Astrocyte of the cerebellum (primary cell): Measurements from ENCODE around the gene HEY2.

Source experiments
- DNase-seq: peaks from one replicate; pipeline ENCODE4 v3.0.0-alpha.2; 2011; ENCODE audit warnings: low read depth
- H3K4me3 ChIP-seq: 2 replicates; pipeline ENCODE4 v1.5.1; 2011; ENCODE audit warnings: mild to moderate bottlenecking, low read depth, low read length, moderate library complexity
- in situ Hi-C: cut with HindIII; loops from 2 replicates; pipeline ENCODE4 v1.10.0; 2017; ENCODE audit warnings: low sequenced_read_pairs
- TF ChIP-seq, protein P1 (sequence below): IDR thresholded peaks from 2 replicates; pipeline ENCODE4 v1.5.1; 2012; ENCODE audit warnings: low read length, low read depth, moderate library complexity, mild to moderate bottlenecking; ENCODE audit errors: missing control alignments

HEY2 gene

DNA sequence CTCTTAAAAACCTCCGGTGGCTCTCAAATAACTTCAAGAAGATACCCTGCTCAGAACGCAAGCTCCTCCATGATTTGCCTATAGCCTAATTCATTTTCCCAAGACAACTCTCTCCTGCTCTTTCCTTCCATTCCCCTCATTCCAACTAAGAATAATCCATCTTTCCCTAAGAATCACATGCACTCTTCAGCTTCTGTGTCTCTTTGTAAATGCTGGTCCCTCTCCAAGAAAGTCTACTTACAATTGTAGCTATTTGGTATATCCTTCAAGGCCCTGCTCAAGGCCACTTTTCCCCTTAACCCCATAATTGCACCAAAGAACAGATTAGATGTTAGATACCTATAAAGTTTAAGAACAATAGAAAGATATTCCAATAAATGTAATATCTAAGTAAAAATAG lies 7.4 kb upstream of the HEY2 start:
- TF ChIP-seq, protein P1, sequence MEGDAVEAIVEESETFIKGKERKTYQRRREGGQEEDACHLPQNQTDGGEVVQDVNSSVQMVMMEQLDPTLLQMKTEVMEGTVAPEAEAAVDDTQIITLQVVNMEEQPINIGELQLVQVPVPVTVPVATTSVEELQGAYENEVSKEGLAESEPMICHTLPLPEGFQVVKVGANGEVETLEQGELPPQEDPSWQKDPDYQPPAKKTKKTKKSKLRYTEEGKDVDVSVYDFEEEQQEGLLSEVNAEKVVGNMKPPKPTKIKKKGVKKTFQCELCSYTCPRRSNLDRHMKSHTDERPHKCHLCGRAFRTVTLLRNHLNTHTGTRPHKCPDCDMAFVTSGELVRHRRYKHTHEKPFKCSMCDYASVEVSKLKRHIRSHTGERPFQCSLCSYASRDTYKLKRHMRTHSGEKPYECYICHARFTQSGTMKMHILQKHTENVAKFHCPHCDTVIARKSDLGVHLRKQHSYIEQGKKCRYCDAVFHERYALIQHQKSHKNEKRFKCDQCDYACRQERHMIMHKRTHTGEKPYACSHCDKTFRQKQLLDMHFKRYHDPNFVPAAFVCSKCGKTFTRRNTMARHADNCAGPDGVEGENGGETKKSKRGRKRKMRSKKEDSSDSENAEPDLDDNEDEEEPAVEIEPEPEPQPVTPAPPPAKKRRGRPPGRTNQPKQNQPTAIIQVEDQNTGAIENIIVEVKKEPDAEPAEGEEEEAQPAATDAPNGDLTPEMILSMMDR: no peak
- no peak overlapping the region for H3K4me3 ChIP-seq
- DNase-seq: no peak
- in situ Hi-C loops: no loop called here

DNA sequence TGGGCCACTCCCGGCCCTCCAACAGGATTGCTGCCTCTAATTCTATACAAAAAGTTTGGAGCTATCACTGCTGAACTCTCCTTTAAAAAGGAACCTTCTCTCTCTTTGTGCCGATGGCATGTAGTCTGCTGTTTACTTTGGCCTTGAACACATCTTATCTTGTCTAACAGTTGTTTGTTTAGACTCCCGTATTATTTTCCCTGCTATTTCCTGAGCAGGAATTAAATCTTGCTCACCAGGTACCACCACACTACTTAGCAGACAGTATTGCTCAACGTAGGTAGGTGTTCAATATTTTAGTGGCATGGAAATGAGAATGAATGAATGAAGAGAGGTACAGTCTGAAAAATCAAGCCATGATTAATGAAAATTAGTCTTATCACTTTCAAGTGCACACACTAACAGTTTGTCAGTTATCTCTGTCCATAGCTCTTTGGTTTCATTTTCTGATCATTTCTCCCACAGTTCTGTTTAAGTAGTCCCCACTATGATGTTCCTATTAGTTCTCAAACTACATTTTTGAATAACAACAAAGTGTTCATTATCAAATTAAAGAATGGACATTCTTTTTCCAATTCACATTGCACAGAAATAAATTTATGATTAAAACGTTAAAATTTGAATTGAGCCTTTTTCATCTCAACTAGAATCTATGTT lies 6.8 kb upstream of the HEY2 start:
- TF ChIP-seq, protein P1: no peak
- DNase-seq: no peak
- in situ Hi-C loops: no loop called here
- no peak overlapping the region for H3K4me3 ChIP-seq

GRCh38 chr6:125743604-125744003 lies 5.8 kb upstream of the HEY2 start:
- in situ Hi-C loops: no loop called here
- H3K4me3 ChIP-seq: no peak overlapping the region
- TF ChIP-seq, protein P1: no peak

DNA sequence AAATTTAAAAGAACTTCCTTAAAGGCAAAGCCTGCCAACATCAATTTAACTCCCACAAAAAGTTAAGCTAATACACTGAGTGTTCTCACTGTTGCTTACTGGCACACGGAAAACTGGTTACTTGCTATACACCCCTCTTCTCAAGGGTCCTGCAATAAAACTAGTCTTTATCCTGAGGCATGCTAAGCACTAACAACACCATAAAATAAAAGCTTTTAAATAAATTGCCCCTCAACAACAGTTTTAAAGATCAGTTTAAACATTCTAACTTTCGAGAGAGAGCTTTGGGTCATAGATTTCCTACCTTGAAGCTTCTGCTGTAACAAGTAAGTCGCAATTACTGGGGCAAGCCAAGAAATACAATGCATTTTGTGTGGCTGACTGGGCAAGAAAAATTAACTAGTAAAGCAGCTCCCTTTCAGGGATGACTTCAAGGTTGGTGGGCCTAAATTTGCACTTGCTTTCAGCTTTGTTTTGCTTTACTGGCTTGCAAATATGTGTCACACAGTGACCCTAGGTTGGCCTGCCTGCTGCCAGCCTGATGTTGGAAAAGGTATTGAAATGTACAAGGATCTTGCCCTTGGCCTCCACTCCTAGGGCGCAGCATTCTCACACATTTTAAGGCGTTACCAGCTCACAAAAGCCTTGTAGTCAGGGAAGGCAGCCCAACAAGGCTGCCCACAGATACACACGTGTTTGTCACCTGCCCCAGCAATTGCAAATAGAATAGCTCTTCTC lies 4.0 kb upstream of the HEY2 start:
- TF ChIP-seq, protein P1: no peak
- no peak for DNase-seq
- in situ Hi-C loops: no loop called here
- H3K4me3 ChIP-seq: no peak overlapping the region

More at GRCh38 chr6:125743604-125744003, 5.8 kb upstream of the HEY2 start:
- no peak for DNase-seq

DNA sequence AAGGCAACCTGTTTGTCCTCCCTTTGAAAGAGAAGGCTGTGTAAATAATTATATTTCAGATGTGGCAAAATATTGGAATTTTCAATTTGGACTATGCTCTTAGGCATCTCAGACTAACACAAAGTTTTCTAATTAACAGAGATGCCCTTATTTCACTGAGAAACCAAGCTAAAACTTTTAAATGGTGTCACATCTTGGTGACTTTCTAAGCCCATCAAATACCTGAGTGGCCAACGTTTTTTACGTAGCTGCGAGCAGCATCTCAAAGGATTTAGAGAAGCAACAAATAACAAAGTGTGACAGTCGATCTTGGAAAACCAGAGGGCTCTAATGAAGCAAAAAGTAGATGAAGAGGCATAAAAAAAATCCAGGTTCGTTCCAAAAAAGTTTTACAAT lies 3.4 kb upstream of the HEY2 start:
- no peak overlapping the region for H3K4me3 ChIP-seq
- TF ChIP-seq, protein P1: no peak
- in situ Hi-C loops: no loop called here
- no peak for DNase-seq

DNA sequence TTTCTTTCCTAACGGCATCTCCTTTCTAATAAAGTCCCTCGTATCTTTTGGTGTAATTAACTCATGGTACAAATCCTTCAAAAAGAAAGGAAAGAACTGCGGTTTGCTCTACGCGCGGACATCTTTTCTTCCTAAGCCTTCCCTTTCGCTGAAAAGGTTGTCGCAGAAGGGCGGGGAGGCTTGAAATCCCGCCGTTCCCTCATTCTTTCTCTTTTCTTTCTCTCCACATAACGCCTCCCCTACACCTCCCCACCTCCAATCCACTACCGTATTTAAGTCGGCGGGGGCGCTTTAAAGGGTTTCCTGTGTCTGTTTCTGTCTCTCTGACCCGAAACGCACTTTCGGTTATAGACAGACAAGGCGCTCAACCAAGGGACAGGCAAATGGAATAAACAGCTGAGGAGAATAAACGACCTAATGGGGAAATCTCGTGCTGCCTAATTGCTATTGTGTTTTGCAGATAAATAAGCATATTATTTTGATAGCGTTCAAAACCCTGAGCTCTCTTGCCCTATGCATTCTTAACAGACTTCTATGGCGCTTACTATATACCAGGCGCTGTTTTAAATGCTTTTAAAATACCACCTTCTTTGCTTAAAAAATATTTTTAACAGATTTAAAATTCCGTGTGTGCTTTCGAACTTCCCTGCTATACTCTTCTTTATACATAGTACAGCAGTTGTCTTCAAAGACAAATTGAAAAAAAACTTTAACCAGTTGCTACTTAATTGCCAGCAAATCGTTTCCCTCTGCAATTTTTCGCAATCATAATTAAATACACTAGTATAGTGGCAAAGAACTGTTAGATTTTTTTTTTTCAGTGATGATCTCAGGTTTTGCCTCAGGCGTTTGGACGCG lies 2.5 kb upstream of the HEY2 start:
- TF ChIP-seq, protein P1: no peak
- peak; percentile 51 for DNase-seq
- in situ Hi-C loops: no loop called here
- peak overlapping the region; percentile 60 for H3K4me3 ChIP-seq
